NCI-H2081 (cell line): Measurements from ENCODE around the gene CLCA4.
"Not testable (repeated sequence)": the region's sequence is repeated elsewhere in the genome, so short reads cannot be mapped to it uniquely, and the experiment has no call there.

Experiments used
- DNase-seq, 2 experiments: peaks; one replicate each; lab custom pipeline; 2025; lab: John Stamatoyannopoulos, UW

The CLCA4 gene

GRCh38 chr1:86546787-86547221 lies at the start of gene CLCA4:
CLCA4 (plus strand) TSS chr1:86547078; CDS start chr1:86547120, 42 bp downstream.
- DNase-seq = peak in 1 of 2 experiments; percentile 71

GRCh38 chr1:86498281-86498680 lies 48.6 kb upstream of the CLCA4 start:
- no peak for DNase-seq

GRCh38 chr1:86499987-86500593 lies 46.8 kb upstream of the CLCA4 start:
- peak; percentile 28 to 29 for DNase-seq

- DNase-seq = peak in 1 of 2 experiments; percentile 13
Observed at GRCh38 chr1:86500714-86501113, 46.2 kb upstream of the CLCA4 start.

GRCh38 chr1:86502125-86502646 lies 44.7 kb upstream of the CLCA4 start:
- DNase-seq = not testable (repeated sequence)

GRCh38 chr1:86502721-86503405 lies 44.0 kb upstream of the CLCA4 start:
- no peak for DNase-seq

- DNase-seq = no peak
Observed at GRCh38 chr1:86503406-86504136, 43.3 kb upstream of the CLCA4 start.

- DNase-seq = no peak
Observed at GRCh38 chr1:86504137-86504479, 42.8 kb upstream of the CLCA4 start.

- DNase-seq = no peak
Observed at GRCh38 chr1:86504895-86505563, 41.8 kb upstream of the CLCA4 start.

GRCh38 chr1:86505564-86505902 lies 41.3 kb upstream of the CLCA4 start:
- DNase-seq = no peak

- no peak for DNase-seq
Observed at GRCh38 chr1:86507935-86508582, 38.8 kb upstream of the CLCA4 start.

- no peak for DNase-seq
Observed at GRCh38 chr1:86508583-86508969, 38.3 kb upstream of the CLCA4 start.

- peak in 1 of 2 experiments; percentile 4 for DNase-seq
Observed at GRCh38 chr1:86515597-86515996, 31.3 kb upstream of the CLCA4 start.

- DNase-seq = no peak
Observed at GRCh38 chr1:86516335-86516734, 30.5 kb upstream of the CLCA4 start.

GRCh38 chr1:86517336-86517735 lies 29.5 kb upstream of the CLCA4 start:
- no peak for DNase-seq

- no peak for DNase-seq
Observed at GRCh38 chr1:86520789-86521521, 25.9 kb upstream of the CLCA4 start.

GRCh38 chr1:86521522-86521891 lies 25.4 kb upstream of the CLCA4 start:
- no peak for DNase-seq

GRCh38 chr1:86522240-86522639 lies 24.6 kb upstream of the CLCA4 start:
- no peak for DNase-seq

- no peak for DNase-seq
Observed at GRCh38 chr1:86523670-86524354, 23.1 kb upstream of the CLCA4 start.

- no peak for DNase-seq
Observed at GRCh38 chr1:86527306-86527705, 19.6 kb upstream of the CLCA4 start.
